GM19324 (cell line): ENCODE data around the gene SLC2A4.

Experiments used
- ATAC-seq: cut with Tn5 transposase; IDR thresholded peaks from one replicate; pipeline ENCODE4 v1.9.1; 2021; ENCODE audit warnings: mild to moderate bottlenecking, moderate library complexity; ENCODE audit not compliant: unreplicated experiment, low FRiP score

The SLC2A4 gene

DNA sequence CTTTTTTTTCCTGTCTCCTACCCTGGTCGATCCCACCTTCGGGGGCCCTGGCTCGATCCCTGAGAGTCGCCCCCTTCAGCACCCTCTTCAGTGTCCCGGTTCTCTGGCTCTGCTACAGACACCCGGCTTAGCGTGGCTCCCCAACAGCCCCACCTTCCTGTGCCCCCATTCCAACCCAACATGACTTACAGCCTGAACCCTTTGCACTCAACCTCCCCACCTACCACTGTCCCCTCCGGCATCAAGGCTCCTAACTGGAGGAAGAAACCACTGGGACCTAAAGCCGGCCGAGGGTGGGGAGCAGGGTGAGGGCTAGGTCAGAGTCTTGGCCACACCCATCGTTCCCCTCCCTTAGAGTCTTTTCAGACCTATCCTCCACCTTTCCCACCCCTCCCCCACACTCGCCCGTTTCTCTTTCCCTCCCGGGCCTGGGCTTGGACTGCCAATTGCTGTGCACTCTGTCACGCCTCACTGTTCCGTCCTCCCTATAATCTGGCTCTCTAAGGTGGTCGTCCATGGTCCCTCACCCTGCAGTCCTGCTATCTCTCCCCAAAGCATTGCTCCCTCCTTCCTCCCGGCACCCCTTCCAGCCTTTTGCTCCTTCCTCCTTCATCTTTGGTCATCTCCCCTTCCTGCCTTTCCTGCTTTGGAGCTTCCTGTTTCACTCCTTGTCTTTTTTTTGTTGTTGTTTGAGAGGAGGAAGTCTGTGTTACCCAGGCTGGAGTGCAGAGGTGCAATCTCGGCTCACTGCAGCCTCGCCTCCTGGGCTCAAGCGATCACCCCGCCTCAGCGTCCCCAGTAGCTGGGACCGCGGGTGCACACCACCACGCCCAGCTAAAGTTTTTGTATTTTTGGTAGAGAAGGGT is 18.4 kb upstream of the SLC2A4 start:
- ATAC-seq: no peak

DNA sequence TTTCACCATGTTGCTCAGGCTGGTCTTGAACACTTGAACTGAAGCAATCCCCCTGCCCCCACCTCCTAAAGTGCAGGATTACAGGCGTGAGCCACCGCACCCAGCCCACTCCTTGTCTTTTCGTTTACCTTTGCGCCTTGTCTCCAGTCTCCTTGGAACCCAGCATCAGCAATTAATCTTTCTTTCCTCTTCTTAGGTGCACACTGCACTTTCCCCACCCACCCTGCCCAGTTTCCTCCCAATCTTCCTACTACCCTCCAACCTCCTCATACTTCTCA is 17.8 kb upstream of the SLC2A4 start:
- no peak for ATAC-seq

DNA sequence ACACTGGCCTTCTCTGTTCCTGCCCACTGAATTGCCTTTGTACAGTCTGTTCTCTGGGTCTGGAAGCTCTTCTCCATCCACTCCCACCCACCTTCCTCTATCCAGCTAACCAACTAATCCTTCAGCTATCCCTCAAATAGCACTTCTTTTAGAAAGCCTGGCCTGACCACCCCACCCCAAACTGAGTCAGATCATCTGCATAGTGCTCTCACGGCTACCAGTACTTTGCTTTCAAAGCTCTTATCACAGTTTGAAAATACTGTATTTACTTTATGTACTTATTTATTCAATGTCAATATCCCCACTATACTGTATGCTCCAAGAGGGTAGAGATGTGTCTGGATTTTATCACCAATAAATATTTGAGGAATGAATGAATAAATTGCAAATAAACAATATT is 14.7 kb upstream of the SLC2A4 start:
- ATAC-seq: no peak

DNA sequence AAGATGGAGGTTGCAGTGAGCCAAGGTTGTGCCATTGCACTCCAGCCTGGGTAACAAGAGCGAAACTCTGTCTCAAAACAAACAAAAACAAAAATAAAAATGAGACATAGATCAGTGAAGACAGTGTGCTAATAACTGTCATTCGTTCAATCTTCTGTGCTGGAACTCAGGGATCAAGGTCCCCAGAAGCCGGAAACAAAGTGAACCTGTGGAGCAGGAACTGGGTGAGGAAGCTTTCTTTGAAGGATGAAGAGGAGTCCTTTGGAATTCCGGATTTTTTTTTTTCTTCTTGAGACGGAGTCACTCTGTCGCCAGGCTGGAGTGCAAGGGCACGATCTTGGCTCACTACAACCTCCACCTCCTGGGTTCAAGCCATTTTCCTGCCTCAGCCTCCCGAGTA is 2.1 kb upstream of the SLC2A4 start:
- no peak for ATAC-seq

- ATAC-seq: no peak
Measured at GRCh38 chr17:7280519-7281073, 922 bp upstream of the SLC2A4 start.

DNA sequence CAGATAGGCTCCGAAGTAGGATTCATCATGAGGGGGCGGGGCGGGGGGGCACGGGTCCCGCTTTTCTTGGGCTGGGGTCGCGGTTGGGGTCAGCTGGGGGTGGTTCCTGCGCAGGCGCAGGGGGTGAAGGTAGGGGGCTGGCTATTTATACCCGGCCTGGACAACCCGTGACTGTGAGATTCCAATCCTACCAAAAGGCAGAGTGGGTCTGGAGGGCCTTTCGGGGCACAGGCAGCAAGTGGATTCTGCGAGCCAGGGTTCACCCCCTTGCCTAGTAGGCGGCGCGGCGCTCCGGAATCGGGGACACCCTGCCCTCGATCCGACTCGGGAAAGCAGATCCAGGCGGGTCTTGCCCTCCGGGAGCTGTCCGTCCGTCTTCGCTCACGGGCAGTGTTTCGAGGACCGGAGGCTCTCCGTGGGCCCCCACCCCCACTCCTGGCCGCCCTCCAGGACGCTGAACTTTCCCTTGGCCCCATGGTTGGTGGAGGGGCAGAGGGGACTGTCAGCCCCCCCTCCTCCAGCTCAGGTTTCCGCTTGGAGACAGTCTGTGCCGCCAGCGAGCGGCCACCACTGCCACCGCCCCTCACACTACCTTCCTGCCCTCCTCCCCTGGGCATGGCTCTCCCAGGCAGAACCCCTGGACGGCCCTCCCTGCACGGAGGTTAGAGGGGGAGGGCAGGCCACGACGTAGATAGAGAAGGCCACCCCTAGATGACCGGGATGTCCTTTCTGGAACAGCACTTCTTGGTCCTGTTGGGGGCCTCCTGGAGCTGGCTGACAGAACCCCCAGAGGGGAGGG is 634 bp downstream of the SLC2A4 start:
- no peak for ATAC-seq

- ATAC-seq: no peak
Measured at GRCh38 chr17:7282752-7283321, 1.3 kb downstream of the SLC2A4 start.

DNA sequence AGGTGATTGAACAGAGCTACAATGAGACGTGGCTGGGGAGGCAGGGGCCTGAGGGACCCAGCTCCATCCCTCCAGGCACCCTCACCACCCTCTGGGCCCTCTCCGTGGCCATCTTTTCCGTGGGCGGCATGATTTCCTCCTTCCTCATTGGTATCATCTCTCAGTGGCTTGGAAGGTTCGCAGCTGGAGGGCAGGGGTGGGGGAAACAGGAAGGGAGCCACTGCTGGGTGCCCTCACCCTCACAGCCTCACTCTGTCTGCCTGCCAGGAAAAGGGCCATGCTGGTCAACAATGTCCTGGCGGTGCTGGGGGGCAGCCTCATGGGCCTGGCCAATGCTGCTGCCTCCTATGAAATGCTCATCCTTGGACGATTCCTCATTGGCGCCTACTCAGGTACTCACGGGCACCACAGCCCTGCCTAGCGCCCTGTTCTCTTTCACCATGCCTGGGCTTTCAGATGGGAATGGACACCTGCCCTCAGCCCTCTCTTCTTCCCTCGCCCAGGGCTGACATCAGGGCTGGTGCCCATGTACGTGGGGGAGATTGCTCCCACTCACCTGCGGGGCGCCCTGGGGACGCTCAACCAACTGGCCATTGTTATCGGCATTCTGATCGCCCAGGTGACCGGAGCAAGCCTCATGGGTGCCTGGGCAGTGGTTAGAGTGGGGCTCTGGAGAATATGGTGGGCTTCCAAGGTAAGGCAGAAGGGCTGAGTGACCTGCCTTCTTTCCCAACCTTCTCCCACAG is 2.1 kb downstream of the SLC2A4 start:
- ATAC-seq: no peak

- no peak for ATAC-seq
Measured at GRCh38 chr17:7284911-7285310, 3.4 kb downstream of the SLC2A4 start.

DNA sequence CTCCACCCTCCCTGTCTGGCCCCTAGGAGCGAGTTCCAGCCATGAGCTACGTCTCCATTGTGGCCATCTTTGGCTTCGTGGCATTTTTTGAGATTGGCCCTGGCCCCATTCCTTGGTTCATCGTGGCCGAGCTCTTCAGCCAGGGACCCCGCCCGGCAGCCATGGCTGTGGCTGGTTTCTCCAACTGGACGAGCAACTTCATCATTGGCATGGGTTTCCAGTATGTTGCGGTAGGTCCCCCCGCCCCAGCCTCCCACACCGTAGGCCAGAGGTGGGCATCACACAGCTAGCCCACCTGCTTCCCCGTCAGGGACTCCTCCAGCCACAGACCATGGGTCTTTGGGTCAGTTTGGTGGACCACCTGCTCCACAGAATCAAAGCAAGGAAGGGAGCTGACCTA is 4.2 kb downstream of the SLC2A4 start:
- no peak for ATAC-seq

DNA sequence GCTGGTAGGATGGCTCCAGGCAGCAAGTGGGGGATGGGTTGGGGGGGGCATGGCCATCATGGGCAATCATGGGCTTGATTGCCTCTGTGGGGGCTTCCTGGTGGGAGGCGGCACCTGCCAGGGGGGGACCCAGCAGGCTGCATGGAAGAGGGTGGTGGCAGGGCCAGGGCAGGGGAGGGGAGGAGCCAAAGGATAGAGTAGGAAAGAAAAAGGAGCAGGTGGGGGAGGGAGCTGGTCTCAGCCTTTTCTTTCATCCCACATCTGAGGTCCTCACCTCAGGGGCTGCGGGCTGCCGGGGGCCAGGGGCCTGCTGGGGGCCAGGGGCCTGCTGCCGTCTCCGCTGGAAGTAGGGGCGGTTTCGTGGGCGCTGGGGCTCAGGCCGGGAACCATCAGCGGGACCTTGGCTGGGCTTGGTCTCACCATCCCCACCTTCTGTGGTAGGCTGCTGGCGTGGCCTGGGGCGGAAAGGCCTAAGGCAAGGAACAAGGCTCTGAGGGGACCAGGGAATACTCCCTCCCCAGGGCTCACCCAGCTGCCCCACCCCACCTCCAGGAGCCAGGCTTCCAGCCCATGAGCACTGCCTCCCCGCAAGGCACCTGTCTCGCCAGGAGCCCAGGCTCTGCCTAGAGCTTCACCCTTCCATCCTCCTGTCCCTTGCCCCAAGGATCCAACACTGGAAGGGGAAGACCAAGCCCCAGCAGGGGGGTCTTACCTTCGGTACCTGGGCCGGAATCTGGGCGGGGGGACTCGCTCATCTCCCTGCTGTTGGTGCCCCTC is 7.9 kb downstream of the SLC2A4 start:
- no peak for ATAC-seq

DNA sequence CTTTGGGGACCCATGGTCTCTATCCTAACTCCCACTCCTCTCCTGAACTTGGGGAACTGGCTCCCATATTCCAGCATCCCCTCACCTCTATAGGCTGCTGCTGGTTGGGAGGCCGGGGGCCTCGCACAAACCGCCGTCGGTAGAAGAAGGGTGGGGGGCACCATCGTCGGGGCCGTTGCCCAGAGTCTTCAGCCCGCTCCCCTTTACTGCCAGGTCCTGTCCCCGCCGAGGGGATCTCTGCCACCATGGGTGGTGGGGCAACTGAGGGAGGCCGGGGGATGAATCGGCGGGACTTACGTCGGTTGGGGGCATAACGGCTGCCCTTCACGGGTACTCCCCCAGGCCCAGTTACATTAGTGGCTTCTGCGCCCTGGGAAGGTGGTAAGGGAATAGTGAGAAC is 8.6 kb downstream of the SLC2A4 start:
- ATAC-seq: no peak

GRCh38 chr17:7290685-7291084 is 9.2 kb downstream of the SLC2A4 start:
- ATAC-seq: no peak

- ATAC-seq: no peak
Measured at GRCh38 chr17:7292194-7292593, 10.7 kb downstream of the SLC2A4 start.

GRCh38 chr17:7292729-7293128 is 11.2 kb downstream of the SLC2A4 start:
- ATAC-seq: no peak

- no peak for ATAC-seq
Measured at GRCh38 chr17:7293159-7293558, 11.6 kb downstream of the SLC2A4 start.

GRCh38 chr17:7293816-7294613 is 12.5 kb downstream of the SLC2A4 start:
- ATAC-seq: no peak

- ATAC-seq: no peak
Measured at GRCh38 chr17:7294614-7295153, 13.2 kb downstream of the SLC2A4 start, which contains the start of gene YBX2. Gene YBX2 (minus strand): TSS chr17:7294639. CDS start chr17:7294500, 139 bp downstream.
